Breast epithelium (tissue), 4 donors: Measurements from ENCODE around the gene HELZ2. TPM values are rescaled to one million over a fixed set of nuclear protein-coding genes. Genes with fewer than 3 reads are reported as not detected.

Experiments
- DNase-seq, 2 donors: peaks; one replicate each; pipeline ENCODE4 v3.0.0-alpha.2; 2019; ENCODE audit warnings: low spot score in 2 of 2
- H3K27ac ChIP-seq, 2 donors: fragments of 200-600 bp; sonication (generic) in 1 of 2; one replicate each; pipeline ENCODE4 v1.5.1; 2016 to 2019; ENCODE audit warnings: mild to moderate bottlenecking in 1 of 2
- H3K27me3 ChIP-seq, 2 donors: fragments of 200-600 bp; sonication (generic) in 1 of 2; one replicate each; pipeline versions ENCODE4 v1.5.1 to v1.6.0; 2017 to 2019; ENCODE audit warnings: control low read depth in 1 of 2, mild to moderate bottlenecking in 1 of 2
- H3K36me3 ChIP-seq: fragments of 200-600 bp; one replicate; pipeline ENCODE4 v1.5.1; 2019
- H3K4me1 ChIP-seq, 2 donors: fragments of 200-600 bp; sonication (generic); one replicate each; pipeline ENCODE4 v1.5.1; 2016 to 2019; ENCODE audit warnings: control low read depth in 1 of 2
- H3K4me3 ChIP-seq, 3 donors: fragments of 200-600 bp; sonication (generic); 1 replicate in 2 of 3; 2 replicates in 1 of 3; pipeline ENCODE4 v1.5.1; 2016 to 2019; ENCODE audit warnings: mild to moderate bottlenecking in 3 of 3, moderate library complexity in 2 of 3
- H3K9me3 ChIP-seq, 2 donors: fragments of 200-600 bp; sonication (generic) in 1 of 2; one replicate each; pipeline ENCODE4 v1.5.1; 2016 to 2019; ENCODE audit warnings: control low read depth in 1 of 2
- POLR2A ChIP-seq: fragments of 450-650 bp; IDR thresholded peaks from one replicate; pipeline ENCODE4 v1.6.1; 2016; ENCODE audit warnings: antibody characterized with exemption, mild to moderate bottlenecking, moderate library complexity
- POLR2AphosphoS5 ChIP-seq, 3 donors: sonication (generic); formaldehyde crosslinking; IDR thresholded peaks; one replicate each; pipeline ENCODE4 v1.6.1; 2017; ENCODE audit warnings: antibody characterized with exemption in 3 of 3
- intact Hi-C: fragments of 100-400 bp; cut with DNase I; formaldehyde crosslinking; loops from one replicate; pipeline ENCODE4 v1.15.1; 2023; ENCODE audit warnings: low total_unique reads
- total RNA-seq, 3 donors: library from RNA; depleted of rRNA; stranded (reverse); fragments of >200 nt; gene quantifications; one replicate each; pipeline ENCODE4 v1.1.0, GENCODE V29; 2016
- TF ChIP-seq, protein P1 (sequence below), 3 donors: fragments of 450-650 bp; IDR thresholded peaks; one replicate each; pipeline ENCODE4 v1.5.1; 2016 to 2017; ENCODE audit warnings: antibody characterized with exemption in 3 of 3, mild to moderate bottlenecking in 3 of 3, moderate library complexity in 3 of 3

HELZ2 gene
- total RNA-seq, 3 donors from 2014 or later = 9.9 to 22.6 (median 20.3) TPM

DNA sequence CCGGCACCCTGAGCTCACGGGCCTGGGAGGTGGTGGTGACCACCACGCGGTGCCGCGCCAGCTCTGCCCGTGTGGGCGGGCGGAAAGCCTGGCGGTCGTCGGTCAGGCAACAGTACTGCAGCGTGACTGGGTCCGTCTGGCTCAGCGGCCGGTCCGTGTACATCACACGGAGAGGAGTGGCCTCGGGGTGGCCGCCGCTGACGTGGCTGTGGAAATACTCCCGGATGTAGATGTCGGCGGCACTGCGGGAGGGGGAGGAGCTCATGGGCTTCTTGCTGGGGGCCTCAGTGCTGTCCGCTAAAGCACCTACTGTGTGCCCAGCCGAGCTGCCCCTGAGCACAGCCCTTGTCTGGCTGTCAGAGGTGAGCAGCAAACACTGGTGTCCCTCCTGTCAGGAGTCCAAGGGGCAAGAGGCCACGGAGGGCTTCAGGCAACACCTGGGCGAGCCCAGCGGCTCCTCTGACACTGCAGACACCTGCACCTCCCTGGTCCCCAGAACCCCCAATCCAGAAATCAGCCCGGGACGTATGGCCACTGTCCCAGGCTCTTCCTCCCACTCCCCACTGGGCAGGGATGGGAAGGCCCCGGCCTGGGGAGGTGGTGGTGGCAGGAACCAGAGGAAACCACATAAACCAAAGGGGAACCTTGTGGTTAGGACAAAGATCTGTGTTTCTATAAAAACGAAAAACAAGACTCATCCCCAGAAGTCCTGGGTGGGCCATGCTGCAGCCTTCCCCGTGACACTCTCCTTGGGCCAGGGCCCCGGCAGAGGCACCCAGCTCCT is 6.5 kb downstream of the HELZ2 start:
- H3K36me3 ChIP-seq = peaks cover 11% of the 10 kb centered on the region
- H3K4me1 ChIP-seq = no peaks in the 10 kb centered on the region
- peak overlapping the region in 1 of 3 donors; percentile 17 for H3K4me3 ChIP-seq
- H3K9me3 ChIP-seq = no peaks in the 10 kb centered on the region
- no peaks in the 10 kb centered on the region for H3K27me3 ChIP-seq
- DNase-seq = no peak
- H3K27ac ChIP-seq = no peak overlapping the region
- intact Hi-C loops = no loop called here
- TF ChIP-seq, protein P1, sequence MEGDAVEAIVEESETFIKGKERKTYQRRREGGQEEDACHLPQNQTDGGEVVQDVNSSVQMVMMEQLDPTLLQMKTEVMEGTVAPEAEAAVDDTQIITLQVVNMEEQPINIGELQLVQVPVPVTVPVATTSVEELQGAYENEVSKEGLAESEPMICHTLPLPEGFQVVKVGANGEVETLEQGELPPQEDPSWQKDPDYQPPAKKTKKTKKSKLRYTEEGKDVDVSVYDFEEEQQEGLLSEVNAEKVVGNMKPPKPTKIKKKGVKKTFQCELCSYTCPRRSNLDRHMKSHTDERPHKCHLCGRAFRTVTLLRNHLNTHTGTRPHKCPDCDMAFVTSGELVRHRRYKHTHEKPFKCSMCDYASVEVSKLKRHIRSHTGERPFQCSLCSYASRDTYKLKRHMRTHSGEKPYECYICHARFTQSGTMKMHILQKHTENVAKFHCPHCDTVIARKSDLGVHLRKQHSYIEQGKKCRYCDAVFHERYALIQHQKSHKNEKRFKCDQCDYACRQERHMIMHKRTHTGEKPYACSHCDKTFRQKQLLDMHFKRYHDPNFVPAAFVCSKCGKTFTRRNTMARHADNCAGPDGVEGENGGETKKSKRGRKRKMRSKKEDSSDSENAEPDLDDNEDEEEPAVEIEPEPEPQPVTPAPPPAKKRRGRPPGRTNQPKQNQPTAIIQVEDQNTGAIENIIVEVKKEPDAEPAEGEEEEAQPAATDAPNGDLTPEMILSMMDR (IDR thresholded peaks at IDR 0.05) = no peak
- TF ChIP-seq POLR2A (no peak), POLR2AphosphoS5 (IDR thresholded peaks at IDR 0.05) (no peak)

DNA sequence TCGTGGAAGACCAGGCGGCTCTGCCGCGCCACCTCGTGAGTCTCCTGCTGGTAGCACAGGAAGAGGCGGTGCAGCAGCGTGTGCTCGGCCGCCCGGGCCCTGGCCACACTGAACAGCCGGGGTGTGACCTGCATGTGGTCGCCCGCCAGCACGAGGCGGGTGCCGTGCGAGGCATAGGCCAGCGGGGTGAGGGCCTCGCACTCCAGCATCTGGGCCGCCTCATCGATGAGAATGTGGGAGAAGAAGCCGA is 7.0 kb downstream of the HELZ2 start:
- TF ChIP-seq POLR2A = no peak
- TF ChIP-seq, protein P1 (IDR thresholded peaks at IDR 0.05) = no peak
- no peak for TF ChIP-seq POLR2AphosphoS5 (IDR thresholded peaks at IDR 0.05)
- DNase-seq = no peak
- H3K4me1 ChIP-seq = no peaks in the 10 kb centered on the region
- peaks cover 11% of the 10 kb centered on the region for H3K36me3 ChIP-seq
- intact Hi-C loops = no loop called here
- no peaks in the 10 kb centered on the region for H3K9me3 ChIP-seq
- H3K27ac ChIP-seq = no peak overlapping the region
- H3K4me3 ChIP-seq = no peak overlapping the region
- no peaks in the 10 kb centered on the region for H3K27me3 ChIP-seq

DNA sequence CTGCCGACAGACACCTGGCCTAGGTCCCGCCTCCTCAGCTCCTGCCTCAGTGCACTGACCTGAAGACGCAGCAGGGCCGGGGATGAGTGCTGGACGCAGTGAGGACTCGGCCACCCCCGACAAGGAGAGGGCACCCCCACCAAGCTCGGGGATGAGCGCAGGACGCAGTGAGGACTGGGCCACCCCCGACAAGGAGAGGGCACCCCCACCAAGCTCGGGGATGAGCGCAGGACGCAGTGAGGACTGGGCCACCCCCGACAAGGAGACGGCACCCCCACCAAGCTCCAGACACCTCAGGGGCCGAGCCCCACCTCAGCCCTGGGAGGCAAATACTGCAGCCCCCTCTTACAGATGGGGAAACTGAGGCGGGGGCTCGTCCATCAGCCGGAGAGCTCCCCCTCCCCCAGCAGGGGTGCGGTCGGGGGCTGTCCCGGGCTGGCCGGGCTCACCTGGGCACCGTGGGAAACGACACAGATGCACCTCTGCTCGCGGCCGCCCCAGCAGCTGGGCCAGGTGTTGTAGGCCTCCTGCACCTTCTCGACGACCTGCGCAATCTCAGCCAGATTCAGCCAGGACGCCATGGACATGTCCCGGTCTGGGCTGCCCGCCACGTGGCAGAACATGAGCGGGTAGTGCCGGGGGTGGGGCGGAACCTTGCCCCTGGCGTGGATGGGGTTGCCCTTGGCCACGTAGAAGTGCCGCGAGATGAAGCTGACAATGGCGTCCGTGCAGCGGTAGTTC is 7.5 kb downstream of the HELZ2 start:
- H3K9me3 ChIP-seq = no peaks in the 10 kb centered on the region
- H3K36me3 ChIP-seq = peaks cover 11% of the 10 kb centered on the region
- no peaks in the 10 kb centered on the region for H3K4me1 ChIP-seq
- no peak for TF ChIP-seq POLR2AphosphoS5 (IDR thresholded peaks at IDR 0.05)
- no peak for TF ChIP-seq POLR2A
- TF ChIP-seq, protein P1 (IDR thresholded peaks at IDR 0.05) = no peak
- no peak overlapping the region for H3K27ac ChIP-seq
- intact Hi-C loops = no loop called here
- no peaks in the 10 kb centered on the region for H3K27me3 ChIP-seq
- no peak overlapping the region for H3K4me3 ChIP-seq
- DNase-seq = no peak

DNA sequence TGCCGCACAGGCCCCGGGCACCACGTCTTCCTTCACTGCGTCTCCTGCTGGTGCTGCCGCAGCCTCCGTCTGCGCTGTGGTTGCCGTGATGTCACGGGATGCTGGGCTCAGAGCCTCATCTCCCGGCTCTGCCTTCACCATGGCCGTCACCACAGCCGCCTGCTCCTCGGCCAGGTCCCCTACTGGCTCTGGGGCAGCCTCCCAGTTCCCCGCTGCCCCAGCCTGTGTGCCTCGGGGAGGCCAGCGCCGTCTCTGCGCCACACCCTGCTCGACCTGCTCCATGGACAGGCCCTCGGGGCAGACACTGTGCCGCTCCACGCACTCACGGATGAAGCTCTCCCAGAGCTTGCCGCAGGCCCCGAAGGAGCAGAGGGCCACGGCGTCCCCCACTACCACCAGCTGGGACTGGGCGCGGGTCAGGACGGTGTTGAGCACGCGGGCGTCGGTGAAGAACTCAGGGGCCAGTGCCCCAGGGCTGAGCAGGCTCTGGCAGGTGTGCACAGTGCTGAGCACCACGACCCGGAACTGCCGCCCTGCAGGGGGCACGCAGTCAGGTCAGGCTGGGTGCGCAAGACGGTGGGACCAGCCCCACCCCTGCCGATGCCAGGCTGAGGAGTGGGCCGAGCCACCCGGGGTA is 8.2 kb downstream of the HELZ2 start:
- Histone ChIP-seq H3K9me3 (no peaks in the 10 kb centered on the region), H3K27ac (no peak overlapping the region), H3K36me3 (peaks cover 11% of the 10 kb centered on the region), H3K4me3 (no peak overlapping the region), H3K4me1 (no peaks in the 10 kb centered on the region), H3K27me3 (no peaks in the 10 kb centered on the region)
- intact Hi-C loops = no loop called here
- TF ChIP-seq POLR2A (no peak), POLR2AphosphoS5 (IDR thresholded peaks at IDR 0.05) (no peak)
- TF ChIP-seq, protein P1 (IDR thresholded peaks at IDR 0.05) = no peak
- DNase-seq = no peak
